ENCODE data around the gene EPYC.

- TF ChIP-seq CTCF (IDR thresholded peaks at IDR 0.05; ENCODE audit: low read depth, low read length, missing input control), result no peak
- TF ChIP-seq, protein P1, sequence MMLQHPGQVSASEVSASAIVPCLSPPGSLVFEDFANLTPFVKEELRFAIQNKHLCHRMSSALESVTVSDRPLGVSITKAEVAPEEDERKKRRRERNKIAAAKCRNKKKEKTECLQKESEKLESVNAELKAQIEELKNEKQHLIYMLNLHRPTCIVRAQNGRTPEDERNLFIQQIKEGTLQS (IDR thresholded peaks at IDR 0.05), result no peak
- TF ChIP-seq, protein P2, sequence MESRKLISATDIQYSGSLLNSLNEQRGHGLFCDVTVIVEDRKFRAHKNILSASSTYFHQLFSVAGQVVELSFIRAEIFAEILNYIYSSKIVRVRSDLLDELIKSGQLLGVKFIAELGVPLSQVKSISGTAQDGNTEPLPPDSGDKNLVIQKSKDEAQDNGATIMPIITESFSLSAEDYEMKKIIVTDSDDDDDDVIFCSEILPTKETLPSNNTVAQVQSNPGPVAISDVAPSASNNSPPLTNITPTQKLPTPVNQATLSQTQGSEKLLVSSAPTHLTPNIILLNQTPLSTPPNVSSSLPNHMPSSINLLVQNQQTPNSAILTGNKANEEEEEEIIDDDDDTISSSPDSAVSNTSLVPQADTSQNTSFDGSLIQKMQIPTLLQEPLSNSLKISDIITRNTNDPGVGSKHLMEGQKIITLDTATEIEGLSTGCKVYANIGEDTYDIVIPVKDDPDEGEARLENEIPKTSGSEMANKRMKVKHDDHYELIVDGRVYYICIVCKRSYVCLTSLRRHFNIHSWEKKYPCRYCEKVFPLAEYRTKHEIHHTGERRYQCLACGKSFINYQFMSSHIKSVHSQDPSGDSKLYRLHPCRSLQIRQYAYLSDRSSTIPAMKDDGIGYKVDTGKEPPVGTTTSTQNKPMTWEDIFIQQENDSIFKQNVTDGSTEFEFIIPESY (IDR thresholded peaks at IDR 0.05), result no peak
These were observed 38.6 kb upstream of the EPYC start for GRCh38 chr12:91043408-91043807.

All from liver (tissue), 3 donors.